ENCODE measurements around the gene MAMDC4. TPM values are rescaled to one million over a fixed set of nuclear protein-coding genes. Genes with fewer than 3 reads are reported as not detected.

MAMDC4 gene
- total RNA-seq, 1 experiment from 2014 or later = 6.3 TPM

GRCh38 chr9:136808075-136808805 is 43.9 kb upstream of the MAMDC4 start:
- peak; percentile 54 for ATAC-seq
- H3K36me3 ChIP-seq (ENCODE audit: control insufficient read depth, insufficient read depth, low read length) = peaks cover 7% of the 10 kb centered on the region
- H3K27me3 ChIP-seq (ENCODE audit: control insufficient read depth, insufficient read depth, low read length) = no peaks in the 10 kb centered on the region
- no peak for DNase-seq (ENCODE audit: low read depth, low spot score)
- ChIA-PET CTCF (no interaction called here), POLR2A (interaction anchor here (0.7 kb wide), 1 partner anchor 34 kb away, joined by 4 read pairs; the partner anchor contains the start of gene AJM1)
- in situ Hi-C loops (cut with HindIII; ENCODE audit: low pct_unique_long_range_greater_than_20kb, low sequenced_read_pairs) = no loop called here
- TF ChIP-seq TCF7L2 (IDR thresholded peaks at IDR 0.05; ENCODE audit: low read depth, low read length) (no peak), CTCF (IDR thresholded peaks at IDR 0.05) (no peak), SIN3A (IDR thresholded peaks at IDR 0.05; ENCODE audit: borderline replicate concordance, insufficient read depth, low read depth, low read length) (no peak), POLR2AphosphoS5 (IDR thresholded peaks at IDR 0.05; ENCODE audit: low read depth, low read length) (no peak)
- TF ChIP-seq, protein P1, sequence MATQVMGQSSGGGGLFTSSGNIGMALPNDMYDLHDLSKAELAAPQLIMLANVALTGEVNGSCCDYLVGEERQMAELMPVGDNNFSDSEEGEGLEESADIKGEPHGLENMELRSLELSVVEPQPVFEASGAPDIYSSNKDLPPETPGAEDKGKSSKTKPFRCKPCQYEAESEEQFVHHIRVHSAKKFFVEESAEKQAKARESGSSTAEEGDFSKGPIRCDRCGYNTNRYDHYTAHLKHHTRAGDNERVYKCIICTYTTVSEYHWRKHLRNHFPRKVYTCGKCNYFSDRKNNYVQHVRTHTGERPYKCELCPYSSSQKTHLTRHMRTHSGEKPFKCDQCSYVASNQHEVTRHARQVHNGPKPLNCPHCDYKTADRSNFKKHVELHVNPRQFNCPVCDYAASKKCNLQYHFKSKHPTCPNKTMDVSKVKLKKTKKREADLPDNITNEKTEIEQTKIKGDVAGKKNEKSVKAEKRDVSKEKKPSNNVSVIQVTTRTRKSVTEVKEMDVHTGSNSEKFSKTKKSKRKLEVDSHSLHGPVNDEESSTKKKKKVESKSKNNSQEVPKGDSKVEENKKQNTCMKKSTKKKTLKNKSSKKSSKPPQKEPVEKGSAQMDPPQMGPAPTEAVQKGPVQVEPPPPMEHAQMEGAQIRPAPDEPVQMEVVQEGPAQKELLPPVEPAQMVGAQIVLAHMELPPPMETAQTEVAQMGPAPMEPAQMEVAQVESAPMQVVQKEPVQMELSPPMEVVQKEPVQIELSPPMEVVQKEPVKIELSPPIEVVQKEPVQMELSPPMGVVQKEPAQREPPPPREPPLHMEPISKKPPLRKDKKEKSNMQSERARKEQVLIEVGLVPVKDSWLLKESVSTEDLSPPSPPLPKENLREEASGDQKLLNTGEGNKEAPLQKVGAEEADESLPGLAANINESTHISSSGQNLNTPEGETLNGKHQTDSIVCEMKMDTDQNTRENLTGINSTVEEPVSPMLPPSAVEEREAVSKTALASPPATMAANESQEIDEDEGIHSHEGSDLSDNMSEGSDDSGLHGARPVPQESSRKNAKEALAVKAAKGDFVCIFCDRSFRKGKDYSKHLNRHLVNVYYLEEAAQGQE (IDR thresholded peaks at IDR 0.05; ENCODE audit: insufficient read depth in 1 of 2, low read depth in 2 of 2, low read length in 1 of 2) = no peak
- no peaks in the 10 kb centered on the region for H3K9me3 ChIP-seq (ENCODE audit: control insufficient read depth, insufficient read depth, low read depth, low read length)
- BruUV-seq (replicated peaks) = no TSS peak
- peak overlapping the region; percentile 88 for H3K27ac ChIP-seq (ENCODE audit: low read length)
- peak overlapping the region; percentile 48 to 71 for H3K4me3 ChIP-seq (ENCODE audit: low read depth in 2 of 2, low read length in 2 of 2)
- intact Hi-C loops (cut with micrococcal nuclease; ENCODE audit: unreplicated experiment) = no loop called here
- H3K4me1 ChIP-seq (ENCODE audit: control insufficient read depth, insufficient read depth, low read length) = peaks cover 17% of the 10 kb centered on the region

DNA sequence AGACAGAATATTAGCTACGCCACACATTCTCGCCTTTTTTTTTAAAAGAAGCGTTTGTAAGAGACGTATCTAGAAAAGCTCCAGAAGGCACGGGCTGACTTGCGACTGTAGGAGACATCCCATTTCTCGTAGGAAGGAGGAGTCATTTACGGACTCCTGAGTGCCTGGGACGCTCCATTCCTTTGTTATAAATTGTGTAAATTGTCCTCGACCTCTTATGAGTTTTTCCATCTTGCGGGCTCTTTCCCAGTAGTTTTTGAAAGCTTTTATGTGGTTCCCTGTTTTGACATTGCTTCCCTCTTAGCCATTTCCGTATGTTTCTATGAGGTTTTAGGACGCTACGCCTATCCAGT is 43.4 kb upstream of the MAMDC4 start:
- DNase-seq (ENCODE audit: low read depth, low spot score) (no peak), ATAC-seq (peak; percentile 17; the same call in 1 of the 2 replicates)
- POLR2A ChIA-PET = interaction anchor here (0.7 kb wide), 1 partner anchor 33 kb away, joined by 4 read pairs; the partner anchor contains the start of gene AJM1
- TF ChIP-seq SIN3A (IDR thresholded peaks at IDR 0.05; ENCODE audit: borderline replicate concordance, insufficient read depth, low read depth, low read length) = no peak
- TF ChIP-seq, protein P1 (IDR thresholded peaks at IDR 0.05; ENCODE audit: insufficient read depth in 1 of 2, low read depth in 2 of 2, low read length in 1 of 2) = no peak
- no peak for TF ChIP-seq CTCF (IDR thresholded peaks at IDR 0.05)
- no peak for TF ChIP-seq POLR2AphosphoS5 (IDR thresholded peaks at IDR 0.05; ENCODE audit: low read depth, low read length)
- no peak for TF ChIP-seq TCF7L2 (IDR thresholded peaks at IDR 0.05; ENCODE audit: low read depth, low read length)
- Histone ChIP-seq H3K4me3 (ENCODE audit: low read depth in 2 of 2, low read length in 2 of 2) (peak overlapping the region; percentile 48 to 71), H3K27ac (ENCODE audit: low read length) (peak overlapping the region; percentile 88), H3K4me1 (ENCODE audit: control insufficient read depth, insufficient read depth, low read length) (peaks cover 17% of the 10 kb centered on the region), H3K9me3 (ENCODE audit: control insufficient read depth, insufficient read depth, low read depth, low read length) (no peaks in the 10 kb centered on the region), H3K27me3 (ENCODE audit: control insufficient read depth, insufficient read depth, low read length) (no peaks in the 10 kb centered on the region), H3K36me3 (ENCODE audit: control insufficient read depth, insufficient read depth, low read length) (peaks cover 7% of the 10 kb centered on the region)
- CTCF ChIA-PET = no interaction called here
- BruUV-seq (replicated peaks) = no TSS peak
- intact Hi-C loops (cut with micrococcal nuclease; ENCODE audit: unreplicated experiment) (no loop called here), in situ Hi-C loops (cut with HindIII; ENCODE audit: low pct_unique_long_range_greater_than_20kb, low sequenced_read_pairs) (no loop called here)
